AG10803 (cell line): Measurements from ENCODE around the gene INSC.

ENCODE experiments used
- DNase-seq: peaks from one replicate; pipeline ENCODE4 v3.0.0; 2010; ENCODE audit warnings: low read depth
- H3K4me3 ChIP-seq: 2 replicates; pipeline ENCODE4 v1.5.1; 2011; ENCODE audit warnings: mild to moderate bottlenecking, low read length, control low read depth
- TF ChIP-seq, protein P1 (sequence below): conservative IDR thresholded peaks from 2 replicates; pipeline ENCODE4 v1.5.1; 2011; ENCODE audit warnings: mild to moderate bottlenecking, low read length, control low read depth, inconsistent platforms

Gene INSC

DNA sequence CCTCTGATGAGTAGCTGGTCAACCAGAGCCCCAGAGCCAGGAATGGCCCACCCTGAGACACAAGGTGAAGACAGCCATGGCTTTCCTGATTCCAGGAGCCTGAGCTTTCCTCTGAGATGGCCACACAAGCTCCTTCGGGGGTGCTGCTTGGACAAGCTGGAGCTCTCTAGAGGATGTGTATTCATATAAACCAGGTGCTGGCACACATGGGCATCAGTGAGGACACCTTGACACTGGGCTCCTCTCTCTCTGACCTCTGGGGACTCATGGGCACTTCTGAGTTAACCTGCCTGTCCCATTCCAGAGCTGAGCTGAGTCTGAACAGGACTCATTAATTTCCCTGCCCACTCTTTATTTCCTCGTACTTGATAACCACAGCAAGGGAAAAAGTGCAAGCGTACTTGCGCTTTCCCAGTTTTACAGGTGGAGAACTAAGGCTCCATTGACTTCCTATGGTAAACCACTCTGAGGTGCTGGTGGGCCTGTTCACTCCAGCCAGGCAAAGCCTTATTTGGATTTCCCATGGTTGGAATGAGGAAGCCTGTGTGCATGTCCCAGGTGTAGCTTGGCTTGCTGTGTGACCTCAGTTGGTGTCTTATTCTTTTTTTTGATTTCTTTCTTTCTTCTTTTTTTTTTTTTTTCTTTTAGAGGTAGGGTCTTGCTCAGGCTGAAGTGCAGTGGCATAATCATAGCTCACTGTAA, 25.4 kb downstream of the INSC start:
- TF ChIP-seq, protein P1, sequence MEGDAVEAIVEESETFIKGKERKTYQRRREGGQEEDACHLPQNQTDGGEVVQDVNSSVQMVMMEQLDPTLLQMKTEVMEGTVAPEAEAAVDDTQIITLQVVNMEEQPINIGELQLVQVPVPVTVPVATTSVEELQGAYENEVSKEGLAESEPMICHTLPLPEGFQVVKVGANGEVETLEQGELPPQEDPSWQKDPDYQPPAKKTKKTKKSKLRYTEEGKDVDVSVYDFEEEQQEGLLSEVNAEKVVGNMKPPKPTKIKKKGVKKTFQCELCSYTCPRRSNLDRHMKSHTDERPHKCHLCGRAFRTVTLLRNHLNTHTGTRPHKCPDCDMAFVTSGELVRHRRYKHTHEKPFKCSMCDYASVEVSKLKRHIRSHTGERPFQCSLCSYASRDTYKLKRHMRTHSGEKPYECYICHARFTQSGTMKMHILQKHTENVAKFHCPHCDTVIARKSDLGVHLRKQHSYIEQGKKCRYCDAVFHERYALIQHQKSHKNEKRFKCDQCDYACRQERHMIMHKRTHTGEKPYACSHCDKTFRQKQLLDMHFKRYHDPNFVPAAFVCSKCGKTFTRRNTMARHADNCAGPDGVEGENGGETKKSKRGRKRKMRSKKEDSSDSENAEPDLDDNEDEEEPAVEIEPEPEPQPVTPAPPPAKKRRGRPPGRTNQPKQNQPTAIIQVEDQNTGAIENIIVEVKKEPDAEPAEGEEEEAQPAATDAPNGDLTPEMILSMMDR = no peak
- DNase-seq = no peak
- no peak overlapping the region for H3K4me3 ChIP-seq

DNA sequence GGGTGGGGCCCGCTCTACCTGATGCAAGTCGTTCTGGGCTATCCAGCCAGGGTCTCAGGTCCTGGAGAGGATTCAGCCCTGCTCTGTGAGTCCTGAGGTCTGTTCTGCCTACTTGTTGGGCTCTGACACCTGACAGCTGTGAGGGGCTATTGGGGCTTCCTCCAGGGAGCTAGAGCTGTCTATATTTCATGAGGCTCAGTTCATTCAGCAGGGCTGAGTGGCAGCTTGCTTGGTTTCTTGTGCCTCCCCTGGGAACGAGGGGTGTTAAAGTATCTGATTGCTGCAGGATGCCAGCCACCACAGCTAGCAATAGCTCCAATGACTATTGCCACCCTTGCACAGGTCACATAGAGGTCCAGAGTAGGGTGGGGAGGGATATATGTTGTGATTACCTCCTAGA, 26.7 kb downstream of the INSC start:
- TF ChIP-seq, protein P1 = no peak
- no peak for DNase-seq

DNA sequence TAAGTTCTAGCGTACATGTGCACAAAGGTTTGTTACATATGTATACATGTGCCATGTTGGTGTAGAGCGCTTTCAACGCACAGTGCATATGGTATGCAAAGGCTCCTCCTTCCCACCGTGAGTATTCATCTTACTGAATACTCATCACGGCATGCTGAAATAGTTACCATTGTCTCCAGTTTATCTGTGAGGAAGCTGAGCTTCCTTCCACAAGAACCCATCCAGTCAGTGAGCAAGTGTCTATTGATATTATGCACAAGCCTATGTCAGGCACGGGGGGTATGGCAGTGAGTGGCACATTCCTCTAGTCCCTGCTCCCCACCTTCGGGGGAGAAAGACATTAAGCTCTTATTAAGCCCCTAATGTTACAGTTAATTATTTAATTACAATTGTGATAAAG, 28.1 kb downstream of the INSC start:
- no peak for DNase-seq

More for the DNA sequence above, 26.7 kb downstream of the INSC start:
- no peak overlapping the region for H3K4me3 ChIP-seq

GRCh38 chr11:15143855-15144254, 29.1 kb downstream of the INSC start:
- no peak for DNase-seq
- H3K4me3 ChIP-seq = no peak overlapping the region
- TF ChIP-seq, protein P1 = no peak

More for the DNA sequence above, 28.1 kb downstream of the INSC start:
- TF ChIP-seq, protein P1 = no peak
- no peak overlapping the region for H3K4me3 ChIP-seq

DNA sequence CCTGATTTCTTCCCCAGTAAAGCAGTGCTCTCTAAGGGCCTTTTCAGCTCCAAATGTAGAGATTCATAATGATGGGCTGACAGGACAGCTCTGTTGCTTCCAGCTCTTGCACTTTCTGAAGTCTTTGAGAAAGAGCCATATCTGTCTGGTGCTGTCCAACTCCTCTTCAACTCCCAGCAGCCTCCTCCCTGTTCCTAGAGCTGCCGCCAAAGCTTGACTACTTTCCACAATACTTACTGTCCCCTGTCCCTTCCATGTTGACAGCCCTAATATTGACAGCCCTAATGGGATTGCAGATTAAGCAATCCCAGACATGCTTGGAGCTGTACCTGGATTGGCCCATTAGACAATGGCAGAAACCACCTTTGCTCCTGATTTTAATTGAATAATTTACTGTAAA, 29.6 kb downstream of the INSC start:
- TF ChIP-seq, protein P1 = no peak

DNA sequence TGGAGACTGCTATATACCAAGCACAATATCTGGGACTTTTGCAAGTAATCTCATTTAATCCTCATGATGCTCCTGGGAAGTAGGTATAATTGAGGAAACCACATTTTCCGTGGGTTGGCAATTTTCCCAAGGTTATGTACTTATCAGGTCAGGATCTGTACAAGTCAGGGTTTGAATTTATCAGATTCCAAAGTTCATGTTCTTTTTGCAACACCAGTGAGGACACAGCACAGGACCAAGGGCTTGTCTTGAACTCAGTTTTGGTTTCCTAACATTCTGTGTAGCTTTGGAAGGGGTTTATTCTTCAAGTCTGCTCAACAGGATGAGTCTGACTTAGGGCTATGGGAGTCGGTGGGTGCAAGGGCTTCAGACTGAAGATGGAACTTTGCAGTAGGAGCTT, 30.4 kb downstream of the INSC start:
- TF ChIP-seq, protein P1 = no peak
- H3K4me3 ChIP-seq = no peak overlapping the region
- no peak for DNase-seq

More for the DNA sequence above, 29.6 kb downstream of the INSC start:
- DNase-seq = no peak
- no peak overlapping the region for H3K4me3 ChIP-seq

DNA sequence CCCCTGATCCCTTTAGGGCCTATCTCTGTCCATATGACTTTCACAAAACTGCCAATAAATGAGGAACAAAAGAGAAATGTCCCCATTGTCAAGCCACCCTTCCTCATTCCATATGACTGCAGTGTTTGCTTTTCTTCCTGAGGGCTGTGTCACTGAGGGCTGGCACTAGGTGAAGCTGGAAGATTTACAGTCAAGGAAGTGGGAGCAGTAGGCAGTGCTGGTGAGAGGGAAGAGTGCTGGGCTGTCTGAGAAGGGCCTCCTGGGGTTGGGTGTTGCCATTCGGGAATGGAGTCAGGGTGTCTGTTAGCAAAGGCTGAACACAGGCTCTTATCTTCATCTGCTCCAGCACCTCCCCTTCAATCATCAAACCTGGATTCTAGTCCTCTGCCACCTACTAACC, 30.9 kb downstream of the INSC start:
- no peak overlapping the region for H3K4me3 ChIP-seq
- DNase-seq = no peak
- TF ChIP-seq, protein P1 = no peak
